Activated T-helper 9 cell treated with anti-CD3 and anti-CD28 coated beads, Interleukin-2, amount 50 U/mL, for 16 hours (primary cell): ENCODE results near the gene EIPR1.
"Not testable (repeated sequence)": the region's sequence is repeated elsewhere in the genome, so short reads cannot be mapped to it uniquely, and the experiment has no call there.

Experiments used
- DNase-seq: peaks from one replicate; pipeline ENCODE4 v3.0.0-alpha.2; 2020; ENCODE audit warnings: low read depth

The EIPR1 gene

GRCh38 chr2:3211256-3212060, 166.2 kb downstream of the EIPR1 start:
- no peak for DNase-seq

- no peak for DNase-seq
Measured at GRCh38 chr2:3210257-3210656, 167.4 kb downstream of the EIPR1 start.

- no peak for DNase-seq
Measured at GRCh38 chr2:3209258-3209657, 168.4 kb downstream of the EIPR1 start.

- no peak for DNase-seq
Measured at GRCh38 chr2:3208591-3208990, 169.0 kb downstream of the EIPR1 start.

GRCh38 chr2:3208179-3208578, 169.4 kb downstream of the EIPR1 start:
- no peak for DNase-seq

GRCh38 chr2:3207091-3207491, 170.5 kb downstream of the EIPR1 start:
- no peak for DNase-seq

- DNase-seq = no peak
Measured at GRCh38 chr2:3205845-3206244, 171.8 kb downstream of the EIPR1 start.

GRCh38 chr2:3204031-3204821, 173.4 kb downstream of the EIPR1 start:
- DNase-seq = no peak

- no peak for DNase-seq
Measured at GRCh38 chr2:3203497-3204019, 174.1 kb downstream of the EIPR1 start.

- DNase-seq = no peak
Measured at GRCh38 chr2:3202926-3203325, 174.7 kb downstream of the EIPR1 start.

GRCh38 chr2:3201281-3201680, 176.3 kb downstream of the EIPR1 start:
- no peak for DNase-seq

GRCh38 chr2:3200420-3200939, 177.1 kb downstream of the EIPR1 start:
- no peak for DNase-seq

- DNase-seq = no peak
Measured at GRCh38 chr2:3199627-3200345, 177.8 kb downstream of the EIPR1 start.

GRCh38 chr2:3198671-3199192, 178.9 kb downstream of the EIPR1 start:
- not testable (repeated sequence) for DNase-seq

GRCh38 chr2:3198119-3198518, 179.5 kb downstream of the EIPR1 start:
- peak; percentile 25 for DNase-seq

GRCh38 chr2:3197308-3197707, 180.3 kb downstream of the EIPR1 start:
- DNase-seq = no peak

- no peak for DNase-seq
Measured at GRCh38 chr2:3196716-3197115, 180.9 kb downstream of the EIPR1 start.

GRCh38 chr2:3195641-3196476, 181.8 kb downstream of the EIPR1 start:
- DNase-seq = no peak

GRCh38 chr2:3194828-3195227, 182.8 kb downstream of the EIPR1 start:
- DNase-seq = no peak

GRCh38 chr2:3193443-3194330, 183.9 kb downstream of the EIPR1 start:
- DNase-seq = no peak
